D721Med (cell line): Measurements from ENCODE around the gene KCNJ6.
"Not testable (repeated sequence)": the region's sequence is repeated elsewhere in the genome, so short reads cannot be mapped to it uniquely, and the experiment has no call there.

Source experiments
- DNase-seq: peaks from one replicate; pipeline ENCODE4 v3.0.0; 2011; ENCODE audit warnings: low spot score; ENCODE audit not compliant: insufficient read length
- FAIRE-seq: peaks from 2 replicates; lab custom pipeline; 2011; peaks lifted over from hg19 to GRCh38; lab: Jason Lieb, UNC
- CTCF ChIP-seq: IDR thresholded peaks from 2 replicates; pipeline ENCODE4 v1.5.1; 2012; ENCODE audit warnings: mild to moderate bottlenecking, control low read depth; ENCODE audit not compliant: insufficient read depth; ENCODE audit errors: missing control alignments

KCNJ6 gene

GRCh38 chr21:37921091-37921490, 4.8 kb upstream of the KCNJ6 start:
- no peak for TF ChIP-seq CTCF
- no peak for FAIRE-seq
- no peak for DNase-seq

- not testable (repeated sequence) for DNase-seq, FAIRE-seq
These were observed 4.0 kb upstream of the KCNJ6 start for GRCh38 chr21:37920302-37920701.

GRCh38 chr21:37917612-37918011, 1.4 kb upstream of the KCNJ6 start:
- TF ChIP-seq CTCF, result no peak
- DNase-seq, result no peak

GRCh38 chr21:37915941-37916309, 332 bp downstream of the KCNJ6 start:
- TF ChIP-seq CTCF, result no peak
- FAIRE-seq, result no peak
- DNase-seq, result no peak

More at GRCh38 chr21:37917612-37918011, 1.4 kb upstream of the KCNJ6 start:
- FAIRE-seq, result no peak

- no peak for TF ChIP-seq CTCF
- FAIRE-seq (no peak), DNase-seq (no peak)
These were observed 753 bp downstream of the KCNJ6 start for GRCh38 chr21:37915497-37915911.

- TF ChIP-seq CTCF, result no peak
- FAIRE-seq (no peak), DNase-seq (no peak)
These were observed 3.6 kb downstream of the KCNJ6 start for GRCh38 chr21:37912616-37913015.

GRCh38 chr21:37909936-37910335, 6.3 kb downstream of the KCNJ6 start:
- TF ChIP-seq CTCF, result no peak
- FAIRE-seq (no peak), DNase-seq (no peak)

- FAIRE-seq, result no peak
- DNase-seq, result no peak
- TF ChIP-seq CTCF, result no peak
These were observed 7.6 kb downstream of the KCNJ6 start for GRCh38 chr21:37908691-37909090.
